Endothelial cell of umbilical vein (primary cell): Measurements from ENCODE around the gene ANKS6.

Experiments used
- CTCF ChIP-seq, 2 donors: IDR thresholded peaks; 1 replicate in 1 of 2; 2 replicates in 1 of 2; pipeline ENCODE4 v1.5.1; 2011; ENCODE audit warnings: low read length in 2 of 2, mild to moderate bottlenecking in 2 of 2, moderate library complexity in 2 of 2, control low read depth in 1 of 2, inconsistent platforms in 1 of 2, low read depth in 1 of 2; ENCODE audit not compliant: insufficient read depth in 1 of 2; ENCODE audit errors: extremely low read depth in 1 of 2
- MYC ChIP-seq: IDR thresholded peaks from one replicate; pipeline ENCODE4 v1.6.1; 2011; ENCODE audit warnings: mild to moderate bottlenecking, low read depth, low read length
- POLR2A ChIP-seq: IDR thresholded peaks from 2 replicates; pipeline ENCODE4 v1.6.1; 2012; ENCODE audit warnings: low read depth, mild to moderate bottlenecking, control low read depth, low read length

- TF ChIP-seq POLR2A (no peak), CTCF (IDR thresholded peaks at IDR 0.05; ENCODE audit: extremely low read depth in 1 of 2, insufficient read depth in 1 of 2, low read depth in 1 of 2, low read length in 2 of 2) (no peak), MYC (no peak)
Measured at GRCh38 chr9:98798254-98798653, 1.9 kb upstream of the ANKS6 start.
